Stimulated activated CD8-positive, alpha-beta memory T cell treated with anti-CD3 and anti-CD28 coated beads, Interleukin-7, amount 100 ng/mL, for 48 hours (primary cell): ENCODE measurements around the gene TRIML1.
"Not testable (repeated sequence)": the region's sequence is repeated elsewhere in the genome, so short reads cannot be mapped to it uniquely, and the experiment has no call there.

Experiments used
- DNase-seq, 2 donors: peaks; one replicate each; pipeline ENCODE4 v3.0.0-alpha.2; 2020; ENCODE audit warnings: low read depth in 1 of 2; ENCODE audit errors: extremely low read depth in 1 of 2

Gene TRIML1

DNA sequence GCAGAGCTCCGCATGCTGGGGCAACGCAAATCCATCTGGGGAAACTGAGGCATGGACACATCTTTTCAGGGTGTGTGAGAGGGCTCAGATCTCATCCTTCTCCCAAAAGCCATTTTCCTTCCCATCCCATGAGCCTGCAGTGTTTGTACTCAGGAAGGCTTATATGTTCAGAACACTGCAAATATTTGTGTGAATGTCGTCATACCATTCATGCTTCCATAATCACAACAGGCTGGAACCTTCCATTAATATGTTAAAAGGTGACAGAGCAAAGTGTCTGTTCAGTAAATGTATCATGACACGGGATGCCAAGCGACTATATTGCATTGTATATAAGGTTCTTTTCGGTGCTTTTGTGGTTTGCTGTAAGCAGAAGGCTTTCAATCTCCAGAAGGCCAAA is 8.5 kb downstream of the TRIML1 start:
- no peak for DNase-seq

DNA sequence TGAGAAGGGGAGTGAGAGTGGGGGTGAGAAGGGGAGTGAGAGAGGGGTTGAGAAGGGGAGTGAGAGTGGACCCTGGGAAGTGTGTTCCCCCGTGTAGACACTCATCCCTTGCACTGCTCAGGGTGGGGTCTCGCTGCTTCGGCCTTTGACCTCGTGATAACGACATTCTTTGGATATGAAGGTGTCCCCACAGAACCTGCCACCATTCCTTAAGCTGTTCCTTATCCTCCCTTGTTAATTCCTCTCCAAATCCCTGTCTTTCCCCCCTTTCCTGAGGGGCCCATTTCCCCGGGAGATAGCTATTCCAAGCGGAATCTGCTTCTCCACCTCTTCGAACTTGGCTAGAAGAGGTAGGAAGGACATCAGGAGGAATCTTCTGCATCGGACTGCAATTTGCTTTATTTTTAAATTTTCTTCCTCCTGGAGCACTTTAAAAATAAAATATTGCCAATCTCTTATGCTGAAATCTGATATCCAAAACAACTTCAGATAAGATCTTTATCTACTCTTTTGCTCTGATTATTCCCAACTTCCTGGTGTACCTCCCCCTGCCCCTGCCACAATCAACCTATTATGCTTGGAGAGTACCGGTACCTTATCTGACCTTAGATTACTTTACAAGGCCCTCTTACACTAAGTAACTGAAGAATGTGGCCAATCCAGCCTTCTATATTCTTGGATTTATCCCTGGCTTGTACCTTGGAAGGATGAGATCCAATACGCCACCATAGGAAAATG is 15.6 kb downstream of the TRIML1 start:
- no peak for DNase-seq

DNA sequence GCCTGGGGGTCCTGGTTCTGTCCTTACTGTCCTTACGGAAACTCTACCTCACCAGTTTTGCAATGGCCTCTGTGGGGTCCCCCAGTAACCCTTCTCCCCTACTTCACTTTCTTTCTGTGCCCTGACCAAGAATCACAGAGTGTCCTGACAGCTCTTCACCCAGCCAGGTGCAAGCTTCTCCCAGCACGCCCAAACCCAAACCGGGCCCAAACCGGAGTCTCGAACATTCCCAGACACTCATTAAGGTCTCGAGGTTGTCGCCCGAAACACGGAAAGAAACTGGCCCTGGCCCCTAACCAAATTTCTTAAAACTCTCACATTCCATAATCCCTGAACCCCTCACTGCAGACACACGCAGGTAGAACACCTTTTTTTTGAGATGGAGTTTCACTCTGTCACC is 19.1 kb downstream of the TRIML1 start:
- no peak for DNase-seq

DNA sequence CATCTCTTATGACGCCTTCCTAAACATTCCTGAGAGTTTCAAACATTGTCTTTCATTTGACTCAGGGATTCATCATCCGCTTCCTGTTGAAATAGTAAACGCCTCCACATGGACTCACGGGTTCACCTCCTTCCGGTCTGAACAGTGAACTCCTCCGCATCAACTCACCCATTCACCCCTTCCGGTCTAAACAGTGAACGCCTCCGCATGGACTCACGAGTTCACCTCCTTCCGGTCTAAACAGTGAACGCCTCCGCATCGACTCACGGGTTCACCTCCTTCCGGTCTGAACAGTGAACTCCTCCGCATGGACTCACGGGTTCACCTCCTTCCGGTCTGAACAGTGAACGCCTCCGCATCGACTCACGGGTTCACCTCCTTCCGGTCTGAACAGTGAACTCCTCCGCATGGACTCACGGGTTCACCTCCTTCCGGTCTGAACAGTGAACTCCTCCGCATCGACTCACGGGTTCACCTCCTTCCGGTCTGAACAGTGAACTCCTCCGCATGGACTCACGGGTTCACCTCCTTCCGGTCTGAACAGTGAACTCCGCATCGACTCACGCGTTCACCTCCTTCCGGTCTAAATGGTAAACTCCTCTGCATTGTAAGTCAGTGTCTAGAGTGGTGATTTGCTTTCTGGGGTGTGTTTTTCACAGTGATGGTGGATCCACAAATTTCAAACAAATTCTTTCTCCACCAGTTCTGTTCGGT is 20.4 kb downstream of the TRIML1 start:
- not testable (repeated sequence) for DNase-seq

DNA sequence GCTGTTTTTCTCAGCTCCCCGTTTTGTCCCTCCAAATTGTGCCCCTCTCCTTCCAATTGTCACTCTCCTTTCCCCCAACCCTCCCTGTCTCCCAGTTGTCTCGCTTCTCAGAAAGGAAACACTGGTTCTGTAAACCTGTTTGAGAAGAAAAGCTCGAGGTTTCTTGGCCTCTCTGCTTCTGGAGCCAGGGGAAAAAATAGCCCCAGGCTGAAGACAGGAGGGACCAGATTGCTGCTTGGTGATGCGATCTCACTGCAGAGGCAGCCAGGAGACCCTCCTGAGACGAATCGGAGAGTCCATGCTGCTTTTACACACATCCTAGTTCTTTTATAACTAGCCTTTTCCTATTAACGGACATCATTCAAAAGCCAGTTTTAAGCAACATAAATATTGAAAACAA is 21.2 kb downstream of the TRIML1 start:
- DNase-seq, result no peak

DNA sequence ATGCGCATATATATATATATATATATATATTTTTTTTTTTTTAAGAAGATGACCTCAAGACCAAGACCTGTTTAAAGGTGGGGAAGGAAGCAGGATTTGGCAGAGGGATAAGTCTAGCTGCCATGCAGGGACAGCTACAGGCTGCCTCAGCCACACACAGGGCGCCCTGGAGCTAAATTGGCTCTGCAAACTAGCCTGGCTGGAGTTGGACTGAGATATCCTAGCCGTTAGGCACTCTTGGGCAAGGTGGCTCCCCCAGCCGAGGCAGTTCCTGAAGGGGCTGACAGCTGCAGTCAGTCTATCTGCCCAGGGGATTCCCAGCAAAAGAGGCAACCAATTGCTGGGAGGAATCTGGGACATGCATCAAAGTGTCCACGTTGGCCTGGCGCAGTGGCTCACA is 21.9 kb downstream of the TRIML1 start:
- no peak for DNase-seq

DNA sequence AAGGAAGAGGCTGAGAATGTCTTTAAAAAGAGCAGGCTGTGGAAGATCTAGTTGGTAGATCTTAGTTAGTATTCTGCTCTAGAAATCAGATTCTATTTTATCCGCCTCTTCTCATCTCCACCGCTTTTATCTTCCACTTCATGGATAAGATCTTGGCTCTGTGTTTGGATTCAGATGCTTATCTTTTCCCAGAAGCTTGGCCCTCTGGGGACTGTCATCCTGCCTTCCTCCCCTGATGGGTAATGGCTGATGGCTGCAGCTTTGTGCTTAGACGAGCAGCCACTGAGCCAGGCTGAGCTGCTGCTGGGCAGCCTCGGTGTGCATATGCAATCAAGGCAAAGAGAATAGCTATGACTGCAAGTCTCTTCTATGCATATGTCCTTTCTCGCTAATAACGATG is 23.5 kb downstream of the TRIML1 start:
- no peak for DNase-seq

DNA sequence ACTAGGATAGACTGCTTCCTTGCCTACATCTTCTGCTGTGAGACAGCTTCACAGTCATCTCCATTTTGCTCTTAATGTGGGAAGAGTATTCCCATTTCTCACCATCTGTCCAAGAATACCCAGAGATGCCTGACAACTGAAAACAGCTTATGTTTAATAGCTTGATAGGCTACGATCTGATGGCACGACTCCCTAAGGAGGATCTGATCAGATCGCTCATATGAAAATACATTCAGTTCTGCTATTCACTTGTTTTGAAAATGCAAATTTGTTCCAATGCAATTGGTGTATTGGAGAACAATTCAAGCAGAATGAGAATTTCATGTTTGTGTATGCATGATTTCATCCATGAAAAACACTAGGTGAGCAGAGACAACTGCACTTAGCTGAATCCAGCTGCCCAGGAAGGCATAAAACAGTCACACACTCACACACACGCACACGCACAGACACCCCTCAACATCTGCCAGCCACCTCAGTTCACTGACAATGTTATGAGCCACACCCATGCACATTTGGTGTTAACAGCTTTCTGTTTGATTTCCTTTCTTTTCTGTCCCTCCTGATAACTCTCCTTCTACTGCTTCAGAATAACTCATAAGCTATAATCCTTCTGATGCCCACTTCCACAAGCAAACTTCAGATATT is 29.6 kb downstream of the TRIML1 start:
- no peak for DNase-seq

DNA sequence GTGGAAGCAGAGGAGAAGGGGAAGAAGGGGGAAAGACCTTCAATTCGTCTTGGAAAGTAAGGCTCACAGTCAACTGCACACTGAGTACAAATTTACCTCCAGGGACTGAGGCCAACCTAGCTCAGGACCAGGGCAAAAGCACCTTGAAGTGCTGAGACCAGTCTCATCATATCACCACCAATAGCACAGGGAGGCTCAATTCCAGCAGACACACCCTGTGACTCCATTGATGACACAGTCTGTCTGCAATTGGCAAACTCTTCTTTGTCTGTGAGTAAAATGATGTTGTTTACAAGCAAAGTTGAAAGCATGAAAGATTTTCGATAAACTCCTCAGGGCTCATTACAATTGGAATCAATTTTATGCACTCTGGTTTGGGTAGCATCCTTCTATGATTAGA is 32.3 kb downstream of the TRIML1 start:
- DNase-seq, result no peak

DNA sequence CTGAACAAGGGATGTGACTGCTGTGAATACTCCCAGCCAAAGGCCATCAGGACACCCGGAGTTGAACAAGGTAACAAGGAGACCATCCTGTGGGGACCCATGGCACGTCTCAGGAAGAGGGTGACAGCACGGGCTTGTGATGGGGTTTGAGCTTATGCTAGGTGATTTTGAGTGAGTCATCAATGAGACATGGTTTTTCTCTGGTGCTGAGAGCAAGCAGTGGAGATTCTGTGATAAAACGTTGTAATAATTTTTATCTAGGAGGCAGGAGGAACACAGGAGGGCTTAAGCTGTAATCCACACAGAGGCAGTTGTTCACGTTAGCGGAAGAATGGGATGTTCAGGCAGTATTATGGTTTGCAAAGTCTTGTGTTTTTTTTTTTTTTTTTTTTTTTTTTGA is 36.0 kb downstream of the TRIML1 start:
- DNase-seq, result no peak

DNA sequence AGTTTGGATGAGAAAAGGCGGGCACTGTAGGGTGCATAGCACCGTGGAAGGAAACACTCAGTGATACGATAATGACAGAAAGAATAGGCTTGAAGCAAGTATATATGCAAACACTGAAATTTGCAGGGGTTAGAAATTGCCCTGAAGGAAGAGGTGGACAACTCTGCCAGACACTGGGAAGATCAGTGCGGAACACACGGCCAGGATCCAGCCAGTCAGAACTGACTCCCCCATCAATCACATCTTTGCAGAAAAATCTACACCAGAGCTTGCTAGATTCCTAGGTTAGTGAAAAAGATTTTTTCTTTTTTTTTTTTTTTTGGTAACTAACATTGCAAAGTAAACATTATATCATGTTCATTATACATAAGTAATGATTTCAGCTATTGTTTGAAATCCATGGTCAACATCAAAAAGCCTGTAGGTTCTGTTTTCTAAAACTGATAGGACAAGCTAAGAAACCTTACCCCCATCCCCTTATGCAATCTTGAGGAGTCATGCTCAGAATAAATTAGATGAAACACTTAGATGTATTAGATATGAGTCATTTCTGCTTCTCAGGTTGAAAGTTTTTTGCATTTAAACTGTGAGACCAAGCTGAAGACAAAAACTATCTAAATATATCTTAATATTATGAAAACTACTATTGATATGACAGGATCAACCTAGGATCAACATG is 38.9 kb downstream of the TRIML1 start:
- DNase-seq, result no peak

DNA sequence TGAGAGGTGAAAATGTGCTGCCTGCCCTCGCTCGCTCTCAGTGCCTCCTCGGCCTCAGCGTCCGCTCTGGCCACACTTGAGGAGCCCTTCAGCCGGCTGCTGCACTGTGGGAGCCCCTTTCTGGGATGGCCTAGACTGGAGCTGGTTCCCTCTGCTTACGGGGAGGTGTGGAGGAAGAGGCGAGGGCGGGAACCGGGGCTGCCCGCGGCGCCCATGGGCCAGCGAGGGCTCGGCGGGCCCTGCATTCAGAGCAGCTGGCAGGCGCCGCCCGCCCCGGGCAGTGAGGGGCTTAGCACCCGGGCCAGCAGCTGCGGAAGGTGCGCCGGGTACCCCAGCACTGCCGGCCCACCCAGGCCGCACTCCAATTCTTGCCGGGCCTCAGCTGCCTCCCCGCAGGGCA is 39.6 kb downstream of the TRIML1 start:
- no peak for DNase-seq

DNA sequence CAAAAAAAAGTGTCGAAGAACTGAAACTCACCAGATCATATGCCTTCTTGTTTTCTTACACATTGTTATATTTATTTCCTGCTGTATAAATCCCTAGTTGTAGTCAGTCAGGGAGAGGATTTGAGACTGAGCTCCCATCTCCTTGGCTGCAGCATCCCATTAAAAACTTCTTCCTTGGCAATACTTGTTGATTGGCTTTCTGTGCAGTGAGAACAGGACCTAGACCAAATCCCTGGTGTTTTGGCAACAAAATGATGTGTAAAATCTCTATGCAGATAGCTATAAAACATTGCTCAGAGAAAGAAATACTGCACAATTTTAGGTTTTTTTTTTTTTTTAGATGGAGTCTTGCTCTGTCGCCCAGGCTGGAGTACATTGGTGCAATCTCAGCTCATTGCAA is 47.9 kb downstream of the TRIML1 start:
- no peak for DNase-seq

DNA sequence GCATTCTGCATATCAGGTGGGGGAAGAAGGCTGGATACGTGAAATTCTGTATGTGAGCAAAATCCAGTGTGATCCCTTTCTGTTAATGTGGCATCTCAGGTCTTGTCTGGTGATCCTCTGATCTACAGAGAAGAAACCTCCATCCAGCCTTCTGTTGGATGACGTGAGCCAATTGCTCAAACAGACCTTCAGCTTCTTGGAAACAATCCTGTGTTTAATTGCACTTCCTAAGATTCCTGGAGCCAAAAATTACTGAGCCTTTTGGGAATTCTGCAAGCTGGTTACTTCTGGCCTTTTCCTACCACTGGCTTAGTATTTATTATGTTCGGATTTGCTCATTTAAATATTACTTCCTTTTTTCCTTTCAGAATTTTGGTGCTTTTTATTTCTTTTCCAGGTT is 51.2 kb downstream of the TRIML1 start:
- no peak for DNase-seq

DNA sequence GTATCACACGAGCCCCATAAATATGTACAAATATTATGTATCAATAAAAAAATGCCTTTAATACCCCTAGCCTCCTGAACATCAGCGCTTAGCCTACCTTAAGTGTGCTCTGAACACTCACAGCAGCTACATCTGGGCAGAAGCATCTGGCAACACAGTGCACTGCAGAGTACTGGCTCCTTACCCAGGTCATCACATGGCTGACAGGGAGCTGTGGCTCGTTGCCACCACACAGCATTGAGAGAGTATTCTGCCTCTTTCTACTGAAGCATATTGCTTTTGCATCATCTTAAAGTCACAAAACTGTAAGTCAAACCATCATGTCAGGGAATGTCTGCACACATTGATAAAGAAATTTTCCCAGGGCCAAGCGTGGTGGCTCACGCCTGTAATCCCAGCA is 55.2 kb downstream of the TRIML1 start:
- DNase-seq, result no peak

DNA sequence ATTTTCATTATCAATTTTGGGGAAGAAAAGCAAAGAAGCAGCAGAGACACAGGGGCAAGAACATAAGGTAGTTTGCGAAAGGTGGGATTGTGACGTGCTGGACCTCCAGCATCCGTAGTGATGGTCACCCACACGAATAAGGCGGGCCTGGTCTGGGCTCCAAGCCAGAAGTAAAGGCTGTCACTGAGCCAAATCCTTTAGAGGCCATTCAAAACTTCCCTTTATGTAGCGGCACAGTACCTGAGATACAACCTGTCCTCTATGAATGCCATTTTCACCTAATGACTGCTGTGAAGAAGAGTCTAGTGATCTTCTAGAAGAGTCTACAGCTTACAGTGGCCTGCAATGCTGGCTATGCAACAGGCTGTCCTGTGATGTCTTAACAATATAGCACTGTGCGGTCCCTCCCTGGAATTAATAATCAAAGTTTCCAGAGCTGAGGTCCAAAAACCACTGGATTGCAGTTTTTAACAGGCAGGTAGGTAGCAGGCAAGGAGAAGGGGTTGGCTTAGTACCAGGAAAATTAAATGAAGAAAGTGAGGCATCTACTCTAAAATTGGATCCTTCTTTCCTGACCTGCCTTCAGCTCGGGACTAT is 56.2 kb downstream of the TRIML1 start:
- DNase-seq, result no peak

DNA sequence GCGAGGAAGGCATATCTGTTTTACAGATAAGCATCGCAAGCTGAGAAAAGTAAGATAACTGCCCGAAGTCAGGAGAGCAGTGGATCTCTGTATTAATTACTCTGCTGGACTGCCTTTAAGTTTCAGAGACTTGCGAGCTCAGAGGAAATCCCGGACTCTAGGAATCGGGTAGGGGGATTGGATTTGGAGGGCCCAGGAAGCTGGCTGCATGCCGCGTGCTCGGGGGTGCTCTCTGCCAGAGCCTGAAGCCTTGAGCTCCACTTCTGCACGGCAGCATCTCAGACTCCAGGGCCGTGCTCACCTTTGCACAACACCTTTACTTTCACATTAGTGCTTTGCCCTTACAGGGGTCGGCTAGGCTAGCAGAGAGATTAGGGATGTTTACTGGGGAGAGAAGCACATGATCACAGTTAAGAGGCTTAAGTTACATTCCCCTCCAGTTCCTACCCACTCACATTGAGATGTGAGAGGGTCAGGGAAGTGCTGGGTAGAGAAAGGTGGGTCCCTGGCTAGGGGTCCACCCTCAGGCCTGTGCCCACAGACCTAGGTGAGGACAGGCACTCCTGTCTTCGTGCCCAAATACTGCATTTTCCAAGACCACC is 57.0 kb downstream of the TRIML1 start:
- no peak for DNase-seq
